ENCODE data around the gene FDPS. TPM values are rescaled to one million over a fixed set of nuclear protein-coding genes. Genes with fewer than 3 reads are reported as not detected.
A peak's percentile ranks its signal among the peaks of the same experiment; 100 is the strongest.

FDPS gene
- total RNA-seq, 1 donor from 2014 or later: 232 TPM

- Mint-ChIP-seq H3K4me1 (ENCODE audit: low read depth) (peaks cover 27% of the 10 kb centered on the region), H3K27me3 (no peaks in the 10 kb centered on the region), H3K27ac (peak overlapping the region; percentile 20), H3K4me3 (ENCODE audit: low read depth) (peak overlapping the region; percentile 88), H3K9me3 (ENCODE audit: low read depth) (no peaks in the 10 kb centered on the region), H3K36me3 (ENCODE audit: insufficient read depth) (peaks cover 5% of the 10 kb centered on the region)
- TF ChIP-seq, protein P1, sequence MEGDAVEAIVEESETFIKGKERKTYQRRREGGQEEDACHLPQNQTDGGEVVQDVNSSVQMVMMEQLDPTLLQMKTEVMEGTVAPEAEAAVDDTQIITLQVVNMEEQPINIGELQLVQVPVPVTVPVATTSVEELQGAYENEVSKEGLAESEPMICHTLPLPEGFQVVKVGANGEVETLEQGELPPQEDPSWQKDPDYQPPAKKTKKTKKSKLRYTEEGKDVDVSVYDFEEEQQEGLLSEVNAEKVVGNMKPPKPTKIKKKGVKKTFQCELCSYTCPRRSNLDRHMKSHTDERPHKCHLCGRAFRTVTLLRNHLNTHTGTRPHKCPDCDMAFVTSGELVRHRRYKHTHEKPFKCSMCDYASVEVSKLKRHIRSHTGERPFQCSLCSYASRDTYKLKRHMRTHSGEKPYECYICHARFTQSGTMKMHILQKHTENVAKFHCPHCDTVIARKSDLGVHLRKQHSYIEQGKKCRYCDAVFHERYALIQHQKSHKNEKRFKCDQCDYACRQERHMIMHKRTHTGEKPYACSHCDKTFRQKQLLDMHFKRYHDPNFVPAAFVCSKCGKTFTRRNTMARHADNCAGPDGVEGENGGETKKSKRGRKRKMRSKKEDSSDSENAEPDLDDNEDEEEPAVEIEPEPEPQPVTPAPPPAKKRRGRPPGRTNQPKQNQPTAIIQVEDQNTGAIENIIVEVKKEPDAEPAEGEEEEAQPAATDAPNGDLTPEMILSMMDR (IDR thresholded peaks at IDR 0.05; ENCODE audit: unreplicated experiment): peak; percentile 98
- DNase-seq (ENCODE audit: low spot score, unreplicated experiment): peak; percentile 92
Observed at GRCh38 chr1:155322953-155323728, 14.5 kb downstream of the FDPS start.

GRCh38 chr1:155323729-155324036 lies 15.0 kb downstream of the FDPS start:
- Mint-ChIP-seq H3K36me3 (ENCODE audit: insufficient read depth) (peaks cover 5% of the 10 kb centered on the region), H3K27ac (peak overlapping the region; percentile 95), H3K4me1 (ENCODE audit: low read depth) (peaks cover 27% of the 10 kb centered on the region), H3K9me3 (ENCODE audit: low read depth) (no peaks in the 10 kb centered on the region), H3K4me3 (ENCODE audit: low read depth) (peak overlapping the region; percentile 88), H3K27me3 (no peaks in the 10 kb centered on the region)
- TF ChIP-seq, protein P1 (IDR thresholded peaks at IDR 0.05; ENCODE audit: unreplicated experiment): no peak
- peak; percentile 64 for DNase-seq (ENCODE audit: low spot score, unreplicated experiment)

- Mint-ChIP-seq H3K36me3 (ENCODE audit: insufficient read depth) (peaks cover 1% of the 10 kb centered on the region), H3K9me3 (ENCODE audit: low read depth) (no peaks in the 10 kb centered on the region), H3K27me3 (no peaks in the 10 kb centered on the region), H3K4me3 (ENCODE audit: low read depth) (peak overlapping the region; percentile 88), H3K27ac (peak overlapping the region; percentile 95), H3K4me1 (ENCODE audit: low read depth) (peaks cover 27% of the 10 kb centered on the region)
- DNase-seq (ENCODE audit: low spot score, unreplicated experiment): peak; percentile 79
- TF ChIP-seq, protein P1 (IDR thresholded peaks at IDR 0.05; ENCODE audit: unreplicated experiment): no peak
Observed at GRCh38 chr1:155324037-155324716, 15.5 kb downstream of the FDPS start.

DNA sequence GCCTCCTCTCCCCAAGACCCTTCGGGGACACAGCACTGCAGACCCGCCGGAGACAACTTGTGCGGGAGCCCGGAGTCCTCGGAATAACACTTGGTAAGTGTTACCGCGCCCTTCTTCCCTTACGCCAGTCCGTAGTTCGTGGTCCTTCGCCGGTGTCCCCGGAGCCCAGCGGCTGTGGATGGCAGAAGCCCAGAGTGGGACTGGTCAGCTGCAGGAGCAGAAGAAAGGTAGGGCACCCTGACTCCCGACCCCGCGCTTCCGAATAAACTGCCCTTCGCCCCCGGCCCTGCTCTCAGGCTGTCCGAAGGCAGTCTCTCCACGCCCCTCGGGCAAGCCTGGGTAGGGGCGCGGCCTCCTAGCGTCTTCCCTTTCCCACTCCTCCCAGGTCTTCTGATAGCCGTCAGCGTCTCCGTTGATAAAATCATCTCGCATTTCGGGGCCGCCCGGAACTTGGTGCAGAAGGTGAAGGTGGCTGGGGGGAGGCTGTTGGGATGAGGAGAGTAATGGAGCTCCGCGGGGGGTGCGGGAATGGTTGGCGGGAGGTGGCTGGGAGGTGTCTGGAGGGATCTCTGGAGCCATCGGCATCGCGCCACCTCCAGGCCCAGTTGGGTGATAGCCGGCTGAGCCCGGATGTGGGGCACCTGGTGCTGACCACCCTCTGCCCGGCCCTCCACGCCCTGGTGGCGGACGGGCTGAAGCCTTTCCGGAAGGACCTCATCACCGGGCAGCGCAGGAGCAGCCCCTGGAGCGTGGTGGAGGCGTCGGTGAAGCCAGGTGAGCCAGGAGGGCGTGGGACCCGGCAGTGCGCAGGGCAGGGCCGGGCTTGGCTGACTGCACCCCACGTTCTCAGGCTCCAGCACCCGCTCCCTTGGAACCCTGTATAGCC lies 16.3 kb downstream of the FDPS start:
- Mint-ChIP-seq H3K27me3 (no peaks in the 10 kb centered on the region), H3K36me3 (ENCODE audit: insufficient read depth) (peaks cover 2% of the 10 kb centered on the region), H3K4me3 (ENCODE audit: low read depth) (peak overlapping the region; percentile 88), H3K27ac (peak overlapping the region; percentile 91), H3K9me3 (ENCODE audit: low read depth) (no peaks in the 10 kb centered on the region), H3K4me1 (ENCODE audit: low read depth) (peaks cover 27% of the 10 kb centered on the region)
- TF ChIP-seq, protein P1 (IDR thresholded peaks at IDR 0.05; ENCODE audit: unreplicated experiment): peak; percentile 58
- DNase-seq (ENCODE audit: low spot score, unreplicated experiment): peak; percentile 44

GRCh38 chr1:155325603-155325893 lies 16.9 kb downstream of the FDPS start:
- H3K4me1 Mint-ChIP-seq (ENCODE audit: low read depth): peaks cover 21% of the 10 kb centered on the region
- no peak overlapping the region for H3K27ac Mint-ChIP-seq
- TF ChIP-seq, protein P1 (IDR thresholded peaks at IDR 0.05; ENCODE audit: unreplicated experiment): no peak
- H3K27me3 Mint-ChIP-seq: no peaks in the 10 kb centered on the region
- peaks cover 2% of the 10 kb centered on the region for H3K36me3 Mint-ChIP-seq (ENCODE audit: insufficient read depth)
- H3K4me3 Mint-ChIP-seq (ENCODE audit: low read depth): peak overlapping the region; percentile 88
- H3K9me3 Mint-ChIP-seq (ENCODE audit: low read depth): no peaks in the 10 kb centered on the region
- no peak for DNase-seq (ENCODE audit: low spot score, unreplicated experiment)
